NCI-H2081 (cell line): Measurements from ENCODE around the gene KCNQ2.

Source experiments
- DNase-seq, 2 experiments: peaks; one replicate each; lab custom pipeline; 2025; lab: John Stamatoyannopoulos, UW

The KCNQ2 gene

DNA sequence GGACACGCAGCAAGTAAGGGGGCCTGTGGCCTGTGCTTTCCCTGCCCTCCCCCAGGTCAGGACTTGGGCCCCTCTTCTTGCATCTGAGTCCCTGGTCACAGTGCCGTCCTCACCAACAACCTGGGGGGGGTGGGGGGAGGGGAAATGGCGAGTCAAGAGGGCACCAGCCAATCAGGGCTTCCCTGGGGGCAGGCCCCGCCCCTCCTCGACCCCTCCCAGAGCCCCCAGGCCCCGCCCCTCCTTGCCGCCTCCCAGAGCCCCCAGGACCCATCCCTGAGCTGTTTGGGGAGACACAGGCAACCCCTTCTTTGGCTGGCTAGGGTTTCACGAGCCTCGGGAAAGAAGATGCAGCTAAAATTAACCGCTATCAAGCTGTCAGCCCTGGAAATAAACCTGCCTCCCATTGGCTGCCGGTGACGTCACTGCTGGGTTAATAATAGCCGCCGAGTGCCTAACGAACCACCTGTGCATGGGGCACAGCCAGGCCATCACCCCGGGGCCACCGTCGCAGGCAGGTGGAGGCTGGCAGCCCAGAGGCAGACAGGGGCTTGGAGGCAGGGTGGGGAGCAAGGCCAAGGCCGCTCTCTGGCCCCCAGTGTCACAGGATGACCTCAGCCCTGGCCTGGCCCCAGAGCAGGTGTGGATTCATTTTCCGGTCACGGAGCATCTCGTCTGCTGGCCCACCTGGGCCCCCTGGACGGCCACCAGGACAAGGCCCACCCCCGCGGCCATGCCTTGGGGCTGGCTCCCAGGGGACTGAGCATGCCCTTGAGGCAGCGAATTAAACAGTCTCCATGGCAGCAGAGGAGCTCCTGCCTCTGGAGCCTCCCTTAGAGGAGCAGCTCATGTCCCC, 29.6 kb upstream of the KCNQ2 start:
- peak; percentile 70 to 76 for DNase-seq

DNA sequence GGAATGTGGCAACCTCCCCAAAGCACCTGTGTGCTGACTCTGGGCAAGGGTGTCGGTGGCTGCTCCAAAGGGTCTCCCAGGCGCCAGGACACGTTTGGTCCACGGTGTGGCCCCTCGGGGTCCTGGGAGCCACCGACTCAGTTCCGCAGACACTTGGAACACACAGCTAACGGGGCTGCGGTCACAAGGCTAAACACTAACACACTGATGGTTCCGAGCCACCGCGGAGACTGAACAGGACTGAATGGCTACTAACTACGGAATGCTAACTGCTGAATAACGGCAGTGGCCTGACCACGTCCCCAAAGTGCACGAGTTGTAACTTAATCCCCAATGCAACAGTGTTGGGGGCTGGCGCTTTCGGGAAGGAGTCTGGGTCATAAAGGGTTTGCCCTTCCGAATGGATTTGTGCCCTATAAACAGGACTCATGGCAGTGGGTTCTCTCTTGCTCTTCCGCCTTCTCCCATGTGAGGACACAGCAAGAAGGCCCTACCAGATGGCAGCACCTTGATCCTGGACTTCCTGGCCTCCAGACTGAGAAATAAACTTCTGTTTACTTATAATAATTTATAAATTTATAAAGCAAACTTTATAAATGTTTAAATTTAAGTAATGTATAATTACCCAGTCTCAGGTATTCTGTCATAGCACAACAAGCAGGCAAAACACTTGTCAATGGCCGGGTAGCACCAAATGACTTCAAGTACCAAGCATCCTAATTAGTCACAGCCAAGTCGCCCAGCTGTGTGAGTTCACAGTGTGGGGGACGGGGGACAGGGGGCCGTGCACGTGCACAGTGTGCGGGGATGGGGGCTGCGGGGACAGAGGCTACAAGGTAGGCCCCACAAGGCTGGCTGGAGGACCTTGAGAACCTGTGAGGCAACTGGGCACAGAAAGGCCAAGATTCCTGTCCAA, 28.7 kb upstream of the KCNQ2 start:
- DNase-seq: no peak

DNA sequence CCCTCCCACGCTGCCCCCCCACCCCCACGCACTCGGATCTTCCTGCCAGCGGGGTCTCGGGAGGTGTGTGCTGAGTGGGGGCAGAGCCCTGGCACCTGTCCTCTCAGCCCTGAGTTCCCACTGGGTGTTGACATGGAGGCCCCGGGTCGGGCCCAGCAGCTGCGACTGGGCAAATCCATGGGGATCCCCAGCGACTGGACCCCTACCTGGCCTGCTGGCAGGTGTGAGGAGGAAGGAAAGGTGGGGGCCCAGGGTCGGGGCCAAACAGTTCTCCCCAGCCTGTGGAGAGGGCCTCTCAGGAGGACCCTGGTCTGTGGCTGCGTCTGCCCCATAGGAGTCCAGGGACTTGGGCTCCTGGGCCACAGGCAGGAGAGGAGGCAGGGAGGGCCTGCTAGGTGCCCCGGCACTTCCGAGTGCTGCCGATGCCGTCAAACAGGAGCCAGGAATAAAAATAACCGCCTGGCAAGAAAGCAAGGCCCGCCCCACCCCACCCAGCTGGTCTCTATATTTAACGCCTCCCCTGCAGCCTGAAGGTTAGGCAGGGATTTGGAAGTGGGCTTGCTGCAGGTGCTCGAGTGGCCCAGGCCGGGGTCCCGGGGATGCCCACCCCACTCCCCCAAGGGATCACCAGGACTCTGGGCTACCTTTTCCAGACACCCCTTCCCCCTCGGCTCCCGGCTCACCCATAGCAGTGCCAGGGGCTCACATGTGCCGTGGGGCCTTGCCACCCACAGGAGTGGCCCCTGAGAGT, 27.9 kb upstream of the KCNQ2 start:
- DNase-seq: no peak

DNA sequence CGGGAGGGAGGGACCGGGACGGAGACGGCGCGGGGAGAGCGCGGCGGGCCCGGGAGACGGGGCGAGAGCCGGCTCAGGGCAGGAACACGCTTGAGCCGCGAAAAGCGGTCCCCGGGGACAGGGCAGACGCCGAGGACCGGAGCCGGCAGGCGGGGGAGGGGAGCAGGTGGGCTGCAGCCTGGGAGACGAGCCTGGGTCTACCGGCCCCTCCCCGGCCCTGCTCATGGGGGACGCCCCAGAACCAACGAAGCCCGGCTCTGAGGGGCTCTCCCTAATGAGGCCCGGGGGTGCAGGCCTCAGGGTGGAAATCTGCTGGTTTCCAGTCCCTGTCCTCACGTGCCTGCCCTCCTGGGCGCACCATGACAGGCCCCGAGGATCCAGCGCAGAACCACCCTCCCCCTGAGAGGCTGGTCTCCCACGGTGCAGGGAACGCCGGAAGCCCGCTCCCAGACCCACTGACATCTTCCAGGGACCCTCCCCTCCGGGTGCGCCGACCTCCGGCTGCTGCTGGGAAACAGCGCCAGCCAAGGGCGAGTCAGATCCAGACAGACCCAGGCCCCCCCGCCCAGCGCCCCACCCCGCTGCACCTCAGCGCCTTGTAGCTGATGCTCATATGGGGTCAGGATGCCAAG, 27.0 kb upstream of the KCNQ2 start:
- DNase-seq: no peak

DNA sequence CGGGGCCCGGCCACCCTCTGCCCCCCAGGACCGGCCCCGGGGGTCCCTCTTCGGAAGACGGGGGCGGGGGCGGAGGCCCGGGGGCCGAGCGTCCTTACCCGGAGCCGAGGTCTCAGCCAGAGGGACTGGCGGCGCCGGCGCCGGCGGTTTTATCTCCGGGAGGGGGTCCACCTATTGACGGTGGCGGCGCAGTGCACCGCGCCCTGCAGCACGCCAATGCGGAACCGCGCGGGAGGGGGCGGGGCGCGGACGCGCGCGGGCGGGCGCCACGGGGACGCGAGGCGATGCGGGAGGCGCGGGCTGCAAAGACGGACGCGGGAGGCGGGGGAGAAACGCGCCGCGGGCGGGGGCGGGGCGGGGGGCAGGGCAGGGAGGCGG, 26.5 kb upstream of the KCNQ2 start, which contains the start of gene EEF1A2:
Gene EEF1A2 (minus strand): TSS at position 124 of the 378 bp plus-strand sequence. CDS start 1,320 bp downstream, outside the sequence.
- DNase-seq: peak in 1 of 2 experiments; percentile 17

DNA sequence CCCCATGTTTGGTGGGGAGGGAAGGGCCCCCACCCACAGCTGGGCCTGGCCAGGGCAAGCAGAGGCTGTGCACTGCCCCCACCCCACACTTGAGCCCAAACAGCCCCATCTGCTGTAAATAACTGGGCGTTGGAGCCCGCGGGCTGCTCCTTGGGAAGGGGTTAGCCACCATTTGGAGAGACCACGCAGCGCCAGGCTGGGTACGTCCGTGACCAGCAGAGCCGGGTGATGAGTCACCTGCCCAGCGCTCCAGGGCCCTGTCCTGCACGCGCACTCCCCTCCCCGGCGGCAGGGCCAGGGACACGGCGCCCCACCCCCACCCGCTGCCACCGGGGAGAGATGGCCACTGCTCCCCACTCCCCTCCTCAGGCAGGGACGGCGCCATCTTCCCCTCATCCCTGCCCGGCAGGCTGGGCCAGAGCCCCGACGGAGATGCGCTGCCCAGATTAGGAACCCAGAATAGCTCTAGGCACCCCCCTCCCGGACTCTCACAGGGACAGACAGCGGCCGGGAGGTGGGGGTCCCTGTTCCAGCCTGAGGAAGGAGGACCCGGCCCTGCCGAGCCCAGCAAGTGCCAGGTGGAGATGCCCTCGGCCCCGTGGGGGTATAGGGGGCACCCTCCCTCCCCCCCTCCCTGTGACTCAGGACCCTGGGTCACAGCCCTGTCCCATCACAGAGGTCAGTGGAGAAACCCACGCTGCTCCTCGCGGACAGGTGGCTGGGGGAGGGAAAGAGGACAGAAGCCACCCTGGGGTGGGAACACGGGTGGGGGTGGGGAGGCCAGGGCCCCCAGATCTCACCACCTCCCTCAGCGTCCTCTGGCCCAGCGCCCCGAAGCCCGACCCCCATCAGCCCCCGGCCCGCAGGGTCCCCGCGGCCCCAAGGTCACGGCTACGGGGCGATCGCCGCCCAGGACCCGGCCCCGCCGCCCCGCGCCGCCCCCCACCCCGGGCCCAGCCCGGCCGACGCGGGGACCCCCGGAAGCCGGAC, 25.8 kb upstream of the KCNQ2 start:
- no peak for DNase-seq

DNA sequence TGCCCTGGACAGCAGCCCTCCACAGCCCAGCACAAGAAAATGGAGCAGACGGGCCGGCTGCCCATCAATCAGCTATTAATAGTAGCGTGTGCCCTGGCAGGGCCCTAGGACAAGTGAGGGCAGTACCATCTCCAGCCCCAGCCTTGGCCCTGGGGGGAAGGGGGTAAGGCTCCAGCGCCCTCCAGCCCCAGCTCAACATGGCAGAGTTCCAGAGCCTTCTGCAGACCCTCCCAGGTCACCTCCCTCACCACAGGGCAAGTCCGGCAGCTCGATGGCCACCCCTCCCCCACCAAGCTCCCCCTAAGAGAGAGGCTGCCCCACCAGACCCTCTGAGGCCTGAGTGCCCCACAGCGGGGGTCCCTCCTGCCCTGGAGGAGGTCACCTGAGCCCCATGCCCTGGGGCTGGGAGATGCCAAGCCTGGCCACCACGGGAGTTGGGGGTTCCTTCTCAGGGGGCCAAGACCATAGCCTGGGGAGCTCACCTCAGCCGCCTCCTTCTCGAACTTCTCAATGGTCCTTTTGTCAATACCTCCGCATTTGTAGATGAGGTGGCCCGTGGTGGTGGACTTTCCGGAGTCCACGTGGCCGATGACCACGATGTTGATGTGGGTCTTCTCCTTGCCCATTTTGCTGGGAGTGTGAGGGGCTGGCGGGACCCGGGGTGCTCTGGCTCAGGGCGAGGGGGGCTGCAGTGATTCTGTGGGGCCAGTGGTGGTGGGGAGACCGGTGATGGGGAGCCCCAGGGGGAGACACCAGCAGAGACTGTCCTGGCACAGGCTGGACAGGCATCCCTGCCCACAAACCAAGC, 24.9 kb upstream of the KCNQ2 start:
- no peak for DNase-seq

DNA sequence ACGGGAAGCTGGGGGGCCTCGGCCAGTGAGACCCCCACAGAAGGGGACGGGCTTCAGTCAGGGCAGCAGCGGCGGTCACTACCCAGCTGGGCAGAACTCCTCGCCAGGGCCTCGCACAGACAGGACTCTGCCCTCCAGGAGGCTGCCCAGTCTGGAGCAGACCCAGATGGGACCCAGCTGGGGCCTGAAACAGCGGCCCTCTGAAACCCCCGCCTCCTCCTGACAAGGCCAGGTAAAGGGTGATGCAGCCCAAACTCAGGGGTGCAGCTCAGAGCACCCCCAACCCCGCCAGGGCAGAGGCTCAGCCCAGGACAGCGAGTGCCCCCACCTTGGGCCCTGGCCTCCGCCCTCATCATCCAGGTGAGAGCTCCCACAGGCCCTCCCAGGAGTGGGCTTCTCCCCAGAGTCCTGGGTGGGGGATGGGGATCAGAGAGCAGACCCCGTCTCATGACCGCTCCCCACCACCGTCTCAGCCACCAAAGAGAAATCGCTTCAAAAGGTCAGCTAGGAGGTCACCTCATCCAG, 24.2 kb upstream of the KCNQ2 start:
- no peak for DNase-seq

DNA sequence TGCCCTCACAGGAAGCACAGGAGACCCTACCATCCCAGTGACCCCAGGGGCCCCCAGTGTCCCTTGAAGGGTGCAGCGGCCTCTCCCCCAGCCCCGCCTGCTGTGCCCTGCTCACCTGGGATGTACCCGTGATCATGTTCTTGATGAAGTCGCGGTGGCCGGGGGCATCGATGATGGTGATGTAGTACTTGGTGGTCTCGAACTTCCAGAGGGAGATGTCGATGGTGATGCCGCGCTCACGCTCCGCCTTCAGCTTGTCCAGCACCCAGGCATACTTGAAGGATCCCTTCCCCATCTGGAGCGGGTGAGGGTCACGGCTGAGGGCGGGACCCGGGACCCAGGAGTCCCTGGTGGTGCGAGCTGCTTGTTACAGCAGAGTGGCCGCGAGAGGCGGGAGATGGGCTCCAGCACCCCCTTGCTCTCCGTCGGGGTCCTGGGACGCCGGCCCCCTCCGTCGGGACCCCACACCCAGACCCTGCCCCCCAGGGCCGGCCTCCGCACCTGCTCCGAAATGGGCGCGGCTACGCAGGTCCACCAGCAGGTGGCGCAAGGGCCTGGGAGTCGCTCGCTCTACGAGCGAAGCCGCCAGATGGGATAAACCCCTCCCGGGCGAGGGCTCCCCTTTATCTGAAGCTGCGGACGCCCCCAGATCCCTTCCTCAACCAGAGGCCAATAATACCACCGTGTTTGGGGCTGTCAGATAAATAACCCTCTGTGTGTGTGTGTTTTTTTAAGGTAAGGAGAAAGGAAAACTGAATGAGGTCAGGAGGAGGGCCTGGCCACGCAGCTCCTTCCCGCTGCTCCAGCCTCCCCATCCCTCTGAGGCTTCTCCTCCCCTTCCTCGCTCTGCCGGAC, 23.5 kb upstream of the KCNQ2 start:
- DNase-seq: no peak

DNA sequence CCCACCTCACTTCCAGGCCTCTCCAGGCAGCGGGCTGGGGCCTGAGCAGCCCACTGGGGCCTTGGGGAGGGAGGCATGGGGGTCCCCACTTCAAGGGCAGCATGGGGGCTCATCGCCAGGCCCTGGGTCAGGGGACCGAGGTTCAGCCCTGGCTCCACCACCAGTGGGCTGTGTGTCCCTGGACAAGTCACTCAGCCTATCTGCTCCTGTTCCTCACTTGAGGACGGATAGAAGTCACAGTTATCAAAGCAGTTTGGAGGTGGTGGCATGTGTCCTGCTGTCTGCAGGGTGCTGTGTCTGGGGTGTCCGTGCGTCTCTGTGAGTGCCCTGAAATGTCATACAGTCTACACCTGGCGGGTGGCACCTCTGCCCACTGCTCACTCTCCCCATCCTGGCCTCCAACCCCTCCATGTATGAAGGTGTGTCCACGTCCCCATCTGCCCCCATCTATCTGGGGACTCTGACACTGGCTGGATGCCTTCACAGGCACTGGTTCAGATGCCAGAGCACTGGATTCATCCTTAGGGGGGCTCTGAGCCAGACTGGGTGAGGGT, 22.8 kb upstream of the KCNQ2 start:
- no peak for DNase-seq

DNA sequence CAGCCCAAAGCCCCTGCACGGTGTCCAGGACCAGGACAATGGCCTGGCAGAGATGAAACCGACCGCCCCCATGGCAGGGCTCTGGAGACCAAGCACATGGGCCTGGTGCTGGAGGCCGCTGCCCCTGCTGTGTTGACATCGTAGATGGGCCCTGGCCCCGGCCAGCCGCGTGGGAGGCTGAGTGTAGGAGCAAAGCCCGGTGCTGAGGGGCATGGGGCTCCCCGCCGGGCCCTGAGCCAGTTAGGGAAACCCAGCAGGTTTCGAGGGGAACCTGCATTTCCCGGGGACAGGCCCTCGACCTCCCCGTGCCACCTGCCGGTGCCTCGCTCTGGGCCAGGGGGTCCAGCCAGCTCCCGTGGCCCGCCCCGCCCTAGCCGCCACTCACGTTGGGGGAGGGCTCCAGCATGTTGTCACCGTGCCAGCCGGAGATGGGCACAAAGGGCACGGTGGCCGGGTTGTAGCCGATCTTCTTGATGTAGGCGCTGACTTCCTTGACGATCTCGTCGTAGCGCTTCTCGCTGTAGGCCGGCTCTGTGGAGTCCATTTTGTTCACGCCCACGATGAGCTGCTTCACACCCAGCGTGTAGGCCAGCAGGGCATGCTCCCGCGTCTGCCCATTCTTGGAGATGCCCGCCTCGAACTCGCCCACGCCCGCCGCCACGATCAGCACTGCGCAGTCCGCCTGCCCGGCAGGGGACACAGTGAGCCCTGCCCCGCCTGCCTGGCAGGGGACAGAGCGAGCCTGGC, 22.1 kb upstream of the KCNQ2 start:
- no peak for DNase-seq

DNA sequence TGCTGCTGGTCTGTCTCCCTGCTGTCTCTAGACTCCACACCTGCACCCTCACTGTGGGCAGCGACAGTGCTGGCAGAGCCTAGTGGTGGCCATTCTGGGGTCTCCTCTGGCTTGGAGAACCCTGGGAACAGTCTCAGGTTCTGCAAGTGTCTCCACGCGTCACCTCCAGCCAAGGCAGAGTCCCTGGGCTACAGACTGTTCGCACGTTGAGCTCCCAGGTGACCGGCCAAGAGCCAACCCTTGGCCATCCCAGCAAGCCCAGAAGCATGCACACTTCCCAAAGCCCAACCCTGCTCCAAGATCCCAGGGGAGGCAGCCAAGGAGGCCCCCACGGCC, 21.6 kb upstream of the KCNQ2 start:
- DNase-seq: no peak

DNA sequence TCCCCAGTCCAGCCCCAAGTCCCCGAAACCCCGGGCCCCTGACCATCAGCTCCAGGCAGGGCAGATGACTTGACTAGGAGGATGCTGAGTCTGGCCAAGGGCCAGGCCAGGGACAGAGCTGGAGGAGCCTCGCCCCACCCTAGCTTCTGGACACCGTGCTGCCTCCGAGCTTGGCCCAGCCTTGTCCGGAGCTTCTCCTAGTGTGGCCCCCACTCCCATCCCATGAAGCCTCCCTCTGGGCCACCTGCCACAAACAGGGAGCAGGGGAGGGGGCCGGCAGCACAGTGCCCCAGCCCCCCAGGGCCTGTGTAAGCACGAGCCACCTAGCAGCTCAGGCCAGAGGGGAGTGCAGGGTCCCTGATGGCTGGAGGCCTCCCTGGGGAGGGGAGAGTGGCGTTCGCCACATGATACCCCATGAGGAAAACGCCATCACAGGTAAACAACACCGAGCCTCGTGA, 21.1 kb upstream of the KCNQ2 start:
- no peak for DNase-seq

DNA sequence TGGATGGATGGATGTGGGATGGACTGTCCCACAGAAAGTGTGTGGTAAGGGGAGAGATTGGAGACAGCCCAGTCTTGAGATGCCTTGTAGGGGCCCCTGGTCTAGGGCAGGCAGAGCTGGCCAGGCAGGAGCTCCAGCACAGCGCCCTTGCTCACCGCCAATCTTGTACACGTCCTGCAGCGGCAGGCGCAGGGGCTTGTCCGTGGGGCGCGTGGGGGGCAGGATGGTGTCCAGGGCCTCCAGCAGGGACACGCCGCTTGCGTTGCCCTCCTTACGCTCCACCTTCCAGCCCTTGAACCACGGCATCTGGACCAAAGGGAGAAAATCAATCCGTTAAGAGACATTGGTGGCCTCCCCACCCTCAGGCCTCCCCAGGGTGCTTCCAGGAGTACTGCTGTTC, 20.5 kb upstream of the KCNQ2 start:
- no peak for DNase-seq

DNA sequence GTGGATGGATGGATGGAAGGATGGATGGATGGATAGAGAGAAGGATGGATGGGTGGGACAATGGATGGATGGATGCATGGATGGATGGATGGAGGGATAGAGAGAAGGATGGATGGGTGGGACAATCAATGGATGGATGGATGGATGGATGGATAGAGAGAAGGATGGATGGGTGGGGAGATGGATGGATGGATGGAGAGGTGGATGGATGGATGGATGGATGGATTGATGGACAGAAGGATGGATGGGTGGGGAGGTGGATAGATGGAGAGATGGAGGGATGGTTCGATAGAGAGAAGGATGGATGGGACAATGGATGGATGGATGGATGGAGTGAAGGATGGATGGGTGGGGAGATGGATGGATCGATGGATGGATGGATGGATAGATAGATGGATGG, 20.1 kb upstream of the KCNQ2 start:
- DNase-seq: no peak

DNA sequence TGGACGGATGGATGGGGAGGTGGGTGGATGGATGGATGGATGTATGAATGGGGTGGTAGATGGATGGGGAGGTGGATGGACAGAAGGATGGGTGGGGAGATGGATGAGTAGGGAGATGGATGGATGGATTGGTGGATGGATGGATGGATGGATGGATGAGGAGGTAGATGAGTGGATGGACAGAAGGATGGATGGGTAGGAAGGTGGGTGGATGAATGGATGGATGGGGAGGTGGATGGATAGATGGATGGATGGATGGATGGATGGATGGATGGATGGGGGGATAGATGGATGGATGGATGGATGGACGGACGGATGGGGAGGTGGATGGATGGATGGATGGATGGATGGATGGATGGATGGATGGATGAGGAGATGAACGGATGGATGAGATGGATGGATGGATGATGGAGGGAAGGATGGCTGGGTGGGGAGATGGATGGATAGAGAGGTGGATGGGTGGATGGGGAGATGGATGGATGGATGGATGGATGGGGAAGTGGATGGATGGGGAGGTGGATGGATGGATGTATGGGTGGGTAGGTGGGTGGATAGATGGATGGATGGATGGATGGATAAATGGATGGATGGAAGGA, 19.3 kb upstream of the KCNQ2 start:
- no peak for DNase-seq

DNA sequence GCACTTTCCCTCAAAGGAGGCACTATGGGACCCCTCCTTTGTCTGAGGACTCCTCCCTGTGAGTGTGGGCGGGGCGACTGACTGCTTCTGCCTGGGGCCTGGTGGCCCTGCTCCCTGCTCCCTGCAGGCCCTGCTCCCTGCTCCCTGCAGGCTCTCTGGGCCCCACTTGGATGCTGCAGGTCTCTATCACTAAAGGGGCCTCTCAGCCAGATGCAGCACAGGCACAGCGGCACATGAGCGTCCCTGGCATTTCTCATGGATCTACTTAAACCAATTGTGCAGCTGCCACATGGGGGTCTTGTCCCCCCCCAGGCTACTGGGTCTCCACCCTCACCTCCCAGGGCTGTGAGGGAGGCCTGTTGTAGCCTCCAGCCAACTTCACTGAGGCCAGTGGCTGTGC, 18.6 kb upstream of the KCNQ2 start:
- no peak for DNase-seq
